Measurements from ENCODE around the gene SORCS1. TPM values are rescaled to one million over a fixed set of nuclear protein-coding genes. Genes with fewer than 3 reads are reported as not detected.

Gene SORCS1
- total and polyA plus RNA-seq, 4 donors: 0.08 to 0.21 (median 0.09) TPM; not detected in 1

- H3K9me3 ChIP-seq (ENCODE audit: control insufficient read depth in 4 of 4, low read length in 3 of 4): no peaks in the 10 kb centered on the region
- WGBS: 64% methylated on average over 6 of the region's 6 CpGs
- H3K27me3 ChIP-seq (ENCODE audit: control insufficient read depth in 4 of 4, insufficient read depth in 4 of 4, low read length in 3 of 4): no peaks in the 10 kb centered on the region
- TF ChIP-seq RXRA (IDR thresholded peaks at IDR 0.05): peak; percentile 74 to 78
- no peak for TF ChIP-seq EGR1 (IDR thresholded peaks at IDR 0.05; ENCODE audit: low read depth in 2 of 2)
- peak; percentile 54 to 68 for TF ChIP-seq RAD21 (IDR thresholded peaks at IDR 0.05)
- peak; percentile 30 for TF ChIP-seq YY1 (IDR thresholded peaks at IDR 0.05)
- no peak for TF ChIP-seq REST (IDR thresholded peaks at IDR 0.05)
- peak; percentile 10 to 72 for TF ChIP-seq JUND (IDR thresholded peaks at IDR 0.05)
- peak; percentile 68 for TF ChIP-seq NR2F2 (IDR thresholded peaks at IDR 0.05)
- peak; percentile 87 for TF ChIP-seq SP1 (IDR thresholded peaks at IDR 0.05)
- no peak for TF ChIP-seq TAF1 (conservative IDR thresholded peaks at IDR 0.05)
- TF ChIP-seq ZBTB33 (IDR thresholded peaks at IDR 0.05): no peak
- peak; percentile 92 for TF ChIP-seq ATF3 (IDR thresholded peaks at IDR 0.05)
- peak; percentile 85 for TF ChIP-seq HNF4A (conservative IDR thresholded peaks at IDR 0.05)
- peak; percentile 98 for TF ChIP-seq FOXA1 (IDR thresholded peaks at IDR 0.05)
- TF ChIP-seq HNF4G (IDR thresholded peaks at IDR 0.05): peak; percentile 49
- TF ChIP-seq CTCF (IDR thresholded peaks at IDR 0.05; ENCODE audit: low read depth, low read length, missing input control): no peak
- peak; percentile 98 for TF ChIP-seq FOXA2 (IDR thresholded peaks at IDR 0.05)
- TF ChIP-seq MAX (IDR thresholded peaks at IDR 0.05): no peak
- no peak for TF ChIP-seq GABPA (IDR thresholded peaks at IDR 0.05 in 1 of 2, conservative IDR thresholded peaks at IDR 0.05 in 1 of 2)
- H3K27ac ChIP-seq (ENCODE audit: low read depth in 1 of 2, low read length in 2 of 2): no peak overlapping the region
- no peak overlapping the region for H3K9ac ChIP-seq (ENCODE audit: low read depth in 1 of 2, low read length in 2 of 2)
- H3K4me1 ChIP-seq (ENCODE audit: control insufficient read depth in 4 of 4, insufficient read depth in 4 of 4, low read length in 3 of 4): peaks cover 0 to 9% (median 7%) of the 10 kb centered on the region in 4 donors
- no peaks in the 10 kb centered on the region for H3K36me3 ChIP-seq (ENCODE audit: control insufficient read depth in 4 of 4, insufficient read depth in 3 of 4, low read depth in 1 of 4, low read length in 3 of 4)
- DNase-seq (ENCODE audit: low spot score): no peak
- no peak overlapping the region for H3K4me3 ChIP-seq (ENCODE audit: low read depth in 1 of 3, low read length in 3 of 3)
These were observed 69.5 kb downstream of the SORCS1 start for GRCh38 chr10:107094824-107095522.
